Stimulated activated CD4-positive, alpha-beta T cell treated with anti-CD3 and anti-CD28 coated beads, Interleukin-4, amount 100 ng/mL, for 48 hours (primary cell): Measurements from ENCODE around the gene PLA2G7.
"Not testable (repeated sequence)": the region's sequence is repeated elsewhere in the genome, so short reads cannot be mapped to it uniquely, and the experiment has no call there.

Source experiments
- DNase-seq, 2 donors: peaks; one replicate each; pipeline ENCODE4 v3.0.0-alpha.2; 2020; ENCODE audit warnings: low read depth in 2 of 2

PLA2G7 gene

GRCh38 chr6:46748940-46749503, 13.8 kb upstream of the PLA2G7 start:
- no peak for DNase-seq

DNA sequence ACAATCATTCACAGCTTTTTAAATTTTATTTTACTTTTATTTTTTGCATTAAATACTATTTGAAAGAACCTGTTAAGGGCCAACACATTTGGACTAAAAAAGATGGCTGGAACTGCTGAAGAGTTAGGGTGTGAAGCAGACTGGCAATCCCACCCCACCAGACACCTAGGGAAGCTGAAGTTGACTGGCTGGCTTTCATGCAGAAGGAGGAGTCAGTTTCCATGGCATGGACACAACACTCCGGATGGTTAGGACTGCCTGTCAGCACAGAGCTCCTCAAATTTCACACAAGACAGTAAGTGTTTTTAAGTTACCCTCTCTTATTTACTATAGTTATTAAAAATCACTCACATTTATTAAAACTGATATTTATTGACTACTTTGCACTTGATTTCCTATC, 11.5 kb upstream of the PLA2G7 start, which contains the start of gene ANKRD66:
Gene ANKRD66 (plus strand): TSS at position 238 of the 400 bp plus-strand sequence. CDS start 5,016 bp downstream, outside the sequence.
- no peak for DNase-seq

GRCh38 chr6:46745973-46746372, 10.8 kb upstream of the PLA2G7 start:
- DNase-seq, result no peak

DNA sequence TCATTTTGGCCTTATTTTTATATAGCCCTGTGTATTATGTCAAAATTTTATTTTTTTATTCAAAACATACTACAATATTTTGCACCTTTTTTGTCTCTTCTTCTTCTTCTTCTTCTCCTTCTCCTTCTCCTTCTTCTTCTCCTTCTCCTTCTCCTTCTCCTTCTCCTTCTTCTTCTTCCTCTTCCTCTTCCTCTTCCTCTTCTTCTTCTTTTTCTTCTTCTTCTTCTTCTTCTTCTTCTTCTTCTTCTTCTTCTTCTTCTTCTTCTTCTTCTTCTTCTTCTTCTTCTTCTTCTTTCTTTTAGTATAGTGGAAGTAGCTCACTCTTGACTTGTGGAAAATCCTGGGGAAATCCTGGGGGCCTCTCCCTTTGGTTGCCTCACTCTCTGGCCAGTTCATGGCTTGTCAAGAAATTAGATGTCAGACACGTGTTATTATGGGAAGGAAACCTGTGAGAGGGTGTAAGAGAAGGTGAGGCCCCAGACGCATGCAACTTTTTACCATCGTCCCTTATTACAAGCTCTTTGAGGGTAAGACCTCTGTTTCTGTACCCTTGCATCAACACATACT, 9.1 kb upstream of the PLA2G7 start:
- not testable (repeated sequence) for DNase-seq

- no peak for DNase-seq
Measured at GRCh38 chr6:46743425-46744158, 8.4 kb upstream of the PLA2G7 start.

- no peak for DNase-seq
Measured at GRCh38 chr6:46741910-46742309, 6.7 kb upstream of the PLA2G7 start.

- DNase-seq, result no peak
Measured at GRCh38 chr6:46741482-46741881, 6.3 kb upstream of the PLA2G7 start.

GRCh38 chr6:46736906-46737305, 1.7 kb upstream of the PLA2G7 start:
- no peak for DNase-seq

DNA sequence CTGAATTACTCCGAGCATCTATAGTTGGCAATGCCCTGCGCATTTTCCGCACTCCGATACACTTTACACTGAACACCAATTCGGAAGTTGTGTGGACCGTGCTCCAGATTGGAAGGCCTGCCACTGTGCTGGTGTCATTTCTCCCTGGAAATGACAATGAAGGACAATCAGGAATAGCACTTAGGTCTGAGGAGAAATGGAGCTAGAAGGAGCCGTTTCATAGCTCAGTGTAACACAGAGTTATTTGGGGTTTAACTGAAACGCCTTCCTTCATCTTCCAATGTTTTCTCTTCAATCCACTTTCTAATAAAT, 501 bp upstream of the PLA2G7 start:
- DNase-seq, result no peak

DNA sequence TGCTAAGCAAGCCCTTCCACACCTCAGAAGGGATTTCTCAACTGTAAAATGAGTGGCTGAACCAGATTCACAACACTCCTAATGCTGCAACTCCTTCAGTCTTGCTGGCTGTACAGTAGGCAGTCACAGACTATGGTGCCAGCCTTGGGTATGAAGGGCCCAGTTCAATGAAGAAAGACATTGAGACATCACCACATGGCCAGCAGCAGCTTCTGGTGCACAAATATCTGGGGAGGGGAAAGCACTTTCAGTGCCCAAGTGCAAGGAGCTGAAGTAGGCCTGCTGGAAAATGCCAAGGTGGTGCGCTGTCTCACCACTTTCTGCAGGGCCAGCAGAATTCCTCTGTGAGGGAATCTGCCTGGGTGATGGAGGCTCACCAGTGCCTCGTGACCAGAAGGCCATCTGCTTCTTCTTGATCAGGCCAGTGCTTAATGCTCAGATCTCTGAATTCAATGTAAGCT, 1.8 kb downstream of the PLA2G7 start:
- DNase-seq, result no peak

DNA sequence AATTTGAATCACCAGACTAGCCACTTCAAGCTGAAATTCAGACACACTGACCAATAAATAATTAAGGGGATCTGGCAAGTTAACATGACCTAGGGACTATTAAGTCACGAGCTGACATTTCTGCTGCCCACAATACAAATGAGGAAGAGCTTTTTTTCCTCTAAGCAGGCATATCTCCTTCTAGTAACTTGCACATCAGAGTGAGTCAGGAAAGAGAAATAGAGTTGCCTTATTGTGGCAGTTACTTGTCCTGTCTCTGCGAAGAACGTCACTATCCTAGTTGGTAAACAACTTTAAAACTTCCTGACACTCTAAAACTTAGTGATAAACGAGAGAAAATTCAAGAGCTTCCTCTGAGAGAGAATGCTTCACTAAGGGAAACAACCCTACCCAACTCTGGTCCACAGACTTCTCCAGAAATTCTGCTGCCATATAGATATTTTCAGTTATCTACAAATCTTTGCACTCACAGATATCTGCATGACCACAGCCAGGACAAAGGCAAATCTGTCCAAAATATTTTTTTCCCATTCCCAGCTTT, 4.2 kb downstream of the PLA2G7 start:
- no peak for DNase-seq

- DNase-seq, result no peak
Measured at GRCh38 chr6:46729787-46730326, 5.3 kb downstream of the PLA2G7 start.

DNA sequence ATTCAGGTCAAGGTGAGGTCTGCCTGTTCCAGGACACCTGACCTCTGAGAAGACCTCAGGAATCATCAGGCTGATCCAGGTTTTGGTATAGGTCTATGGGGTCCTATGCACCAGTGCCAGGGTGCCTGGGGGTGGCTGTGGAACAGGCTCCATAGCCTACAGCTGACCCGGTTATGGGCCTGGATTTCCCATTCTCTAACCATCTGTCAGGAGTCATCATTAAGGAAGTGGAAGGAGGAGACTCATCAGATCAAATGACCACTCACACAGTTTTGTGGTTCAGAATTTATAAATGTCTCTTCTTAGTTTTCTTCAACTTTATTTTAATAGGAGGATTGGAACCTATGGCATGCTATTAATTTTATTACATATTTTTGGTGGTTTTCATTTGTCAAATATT, 14.8 kb downstream of the PLA2G7 start:
- DNase-seq, result no peak

DNA sequence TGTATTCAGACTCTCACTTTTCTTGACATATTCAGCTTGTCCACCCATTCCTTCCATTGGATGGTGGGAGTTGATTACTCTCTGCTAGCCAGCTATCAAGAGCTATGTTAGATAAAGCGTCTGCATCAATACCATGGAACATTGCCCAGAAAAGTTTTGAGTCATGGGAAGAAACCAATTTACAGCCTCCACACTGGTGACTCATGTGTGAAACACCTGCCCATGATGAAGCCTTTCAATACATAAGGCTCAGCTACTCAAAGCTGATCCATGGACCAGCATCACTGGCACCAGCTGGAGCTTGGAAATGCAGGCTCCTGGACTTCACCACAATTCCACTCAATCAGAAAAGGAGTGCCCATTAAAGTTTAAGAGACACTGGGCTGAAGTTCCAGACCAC, 16.1 kb downstream of the PLA2G7 start:
- peak in 1 of 2 donors; percentile 2 for DNase-seq

GRCh38 chr6:46715141-46715540, 20.0 kb downstream of the PLA2G7 start:
- DNase-seq, result no peak

DNA sequence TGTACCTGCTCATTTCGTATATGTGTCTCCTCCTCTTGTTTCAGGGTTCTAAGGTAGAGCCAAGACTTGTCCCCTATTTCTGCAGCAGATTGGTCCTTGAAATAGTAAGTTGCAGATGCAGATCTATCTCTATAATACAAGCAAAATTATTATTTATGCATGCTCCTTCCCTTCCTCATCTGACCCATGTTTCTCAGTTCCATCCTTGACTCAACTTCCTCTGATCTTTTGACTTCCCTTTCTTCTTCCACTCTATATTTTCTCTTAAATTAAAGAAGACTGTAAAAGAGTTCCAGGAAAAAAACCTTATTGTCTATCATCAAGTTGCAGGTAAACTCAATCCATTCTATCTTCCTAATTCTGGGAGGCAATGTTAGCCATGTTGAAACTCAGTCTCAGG, 23.7 kb downstream of the PLA2G7 start:
- DNase-seq, result no peak

DNA sequence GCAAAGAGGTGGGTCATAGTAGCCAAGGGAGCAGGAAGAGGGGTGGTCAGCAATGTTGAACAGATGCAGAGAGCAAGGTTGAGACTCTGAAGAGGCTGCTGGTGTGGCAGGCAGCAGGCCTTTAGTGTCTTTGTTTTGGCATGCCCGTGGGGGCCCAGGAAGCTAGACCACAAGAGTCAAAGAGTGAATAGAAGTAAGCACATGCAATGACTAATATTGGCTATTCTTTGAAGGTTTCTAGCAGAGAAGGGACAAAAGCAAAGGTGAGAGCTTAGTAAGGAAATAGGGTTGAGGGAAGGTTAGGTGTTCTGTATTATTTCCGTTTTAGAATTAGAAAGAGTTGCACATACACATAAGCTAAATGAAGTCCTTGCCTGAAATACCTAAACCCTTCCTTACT, 28.7 kb downstream of the PLA2G7 start:
- no peak for DNase-seq

- no peak for DNase-seq
Measured at GRCh38 chr6:46704562-46704961, 30.6 kb downstream of the PLA2G7 start.

- no peak for DNase-seq
Measured at GRCh38 chr6:46699970-46700369, 35.2 kb downstream of the PLA2G7 start.

DNA sequence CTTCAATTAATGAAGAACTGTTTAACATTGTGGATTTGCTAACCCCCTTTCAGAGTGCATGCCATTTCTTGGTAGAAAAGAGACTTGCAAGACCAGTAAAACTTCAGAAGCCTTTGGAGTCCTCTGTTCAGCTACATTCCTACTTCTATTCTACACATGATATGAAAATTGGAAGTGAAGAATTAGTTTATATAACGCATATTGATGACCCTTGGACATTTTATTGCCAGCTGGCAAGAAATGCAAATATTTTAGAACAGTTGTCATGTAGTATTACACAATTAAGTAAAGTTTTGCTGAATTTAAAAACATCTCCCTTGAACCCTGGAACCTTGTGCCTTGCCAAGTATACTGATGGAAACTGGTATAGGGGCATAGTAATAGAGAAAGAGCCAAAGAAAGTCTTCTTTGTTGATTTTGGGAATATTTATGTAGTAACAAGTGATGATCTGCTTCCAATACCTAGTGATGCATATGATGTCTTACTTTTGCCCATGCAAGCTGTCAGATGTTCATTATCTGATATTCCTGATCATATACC, 44.2 kb downstream of the PLA2G7 start:
- no peak for DNase-seq

- no peak for DNase-seq
Measured at GRCh38 chr6:46690141-46690755, 44.9 kb downstream of the PLA2G7 start.

- DNase-seq, result no peak
Measured at GRCh38 chr6:46689657-46690056, 45.5 kb downstream of the PLA2G7 start.
